Measurements from ENCODE around the gene DPH7. TPM values are rescaled to one million over a fixed set of nuclear protein-coding genes. Genes with fewer than 3 reads are reported as not detected.
"Not testable (repeated sequence)": the region's sequence is repeated elsewhere in the genome, so short reads cannot be mapped to it uniquely, and the experiment has no call there.

DPH7 gene
- total and polyA plus RNA-seq, 2 experiments from 2014 or later = 26.7 to 27.0 TPM

- no peak for DNase-seq
- in situ Hi-C loops (cut with MboI) = no loop called here
Observed at GRCh38 chr9:137515338-137515724, 63.4 kb downstream of the DPH7 start.

DNA sequence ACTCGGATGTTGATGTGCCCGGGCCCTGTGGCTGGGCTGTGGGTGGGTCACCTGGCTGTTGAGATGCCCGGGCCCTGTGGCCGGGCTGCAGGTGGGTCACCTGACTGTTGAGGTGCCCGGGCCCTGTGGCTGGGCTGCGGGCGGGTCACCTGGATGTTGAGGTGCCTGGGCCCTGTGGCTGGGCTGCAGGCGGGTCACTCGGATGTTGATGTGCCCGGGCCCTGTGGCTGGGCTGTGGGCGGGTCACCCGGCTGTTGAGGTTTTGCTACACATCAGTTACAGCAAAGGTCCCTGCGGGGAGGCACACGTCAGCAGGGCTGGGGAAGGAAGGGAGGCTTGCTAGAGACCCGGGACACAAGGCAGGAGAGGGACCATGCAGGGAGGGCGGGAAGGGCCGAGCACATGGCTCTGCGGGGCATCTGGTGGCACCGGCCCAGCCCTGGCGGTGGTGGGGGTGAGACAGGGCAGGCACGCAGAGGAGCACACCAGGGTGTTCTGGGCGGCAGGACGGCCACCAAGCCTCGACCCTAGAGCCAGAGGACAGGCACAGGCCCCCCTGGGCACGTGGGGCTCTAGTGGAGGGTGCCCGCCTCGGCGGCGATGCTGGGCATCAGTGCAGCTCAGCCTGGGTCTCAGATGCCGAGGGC lies 63.9 kb downstream of the DPH7 start:
- Histone ChIP-seq H3K9ac (no peak overlapping the region), H3F3A (ENCODE audit: insufficient read depth) (no peaks in the 10 kb centered on the region), H2AFZ (no peak overlapping the region), H3K9me3 (ENCODE audit: low read depth) (no peaks in the 10 kb centered on the region), H3K27ac (no peak overlapping the region), H3K36me3 (ENCODE audit: low read depth) (no peaks in the 10 kb centered on the region), H3K27me3 (replicated peaks; ENCODE audit: insufficient read depth) (no peaks in the 10 kb centered on the region), H3K4me3 (no peak overlapping the region), H4K20me1 (ENCODE audit: insufficient read depth) (no peaks in the 10 kb centered on the region), H3K4me1 (ENCODE audit: insufficient read depth) (no peaks in the 10 kb centered on the region), H3K79me2 (ENCODE audit: insufficient read depth) (no peaks in the 10 kb centered on the region), H3K9me2 (ENCODE audit: insufficient read depth) (no peaks in the 10 kb centered on the region), H3K4me2 (ENCODE audit: unreplicated experiment) (no peak overlapping the region)
- no peak for DNase-seq
- no peak for TF ChIP-seq EZH2 (IDR thresholded peaks at IDR 0.05; ENCODE audit: insufficient read depth, poor library complexity, severe bottlenecking)
- TF ChIP-seq EZH2phosphoT487 (IDR thresholded peaks at IDR 0.05; ENCODE audit: insufficient read depth, low read depth) = no peak
- in situ Hi-C loops (cut with MboI) = no loop called here
- WGBS, 2 experiments (ENCODE audit: low coverage in 1 of 2, low lambda C conversion rate in 2 of 2, missing lambda C conversion rate in 2 of 2) = 85 to 87% methylated on average over 14 to 28 of the region's 30 CpGs

More at GRCh38 chr9:137515338-137515724, 63.4 kb downstream of the DPH7 start:
- Histone ChIP-seq H3K36me3 (ENCODE audit: low read depth) (no peaks in the 10 kb centered on the region), H4K20me1 (ENCODE audit: insufficient read depth) (no peaks in the 10 kb centered on the region), H3F3A (ENCODE audit: insufficient read depth) (no peaks in the 10 kb centered on the region), H2AFZ (no peak overlapping the region), H3K27ac (no peak overlapping the region), H3K4me3 (no peak overlapping the region), H3K4me1 (ENCODE audit: insufficient read depth) (no peaks in the 10 kb centered on the region), H3K9me2 (ENCODE audit: insufficient read depth) (no peaks in the 10 kb centered on the region), H3K27me3 (replicated peaks; ENCODE audit: insufficient read depth) (no peaks in the 10 kb centered on the region), H3K79me2 (ENCODE audit: insufficient read depth) (no peaks in the 10 kb centered on the region), H3K9ac (no peak overlapping the region), H3K4me2 (ENCODE audit: unreplicated experiment) (no peak overlapping the region), H3K9me3 (ENCODE audit: low read depth) (no peaks in the 10 kb centered on the region)
- no peak for TF ChIP-seq EZH2phosphoT487 (IDR thresholded peaks at IDR 0.05; ENCODE audit: insufficient read depth, low read depth)
- no peak for TF ChIP-seq EZH2 (IDR thresholded peaks at IDR 0.05; ENCODE audit: insufficient read depth, poor library complexity, severe bottlenecking)
- 92 to 93% methylated on average over 16 to 21 of the region's 23 CpGs for WGBS, 2 experiments (ENCODE audit: low coverage in 1 of 2, low lambda C conversion rate in 2 of 2, missing lambda C conversion rate in 2 of 2)

DNA sequence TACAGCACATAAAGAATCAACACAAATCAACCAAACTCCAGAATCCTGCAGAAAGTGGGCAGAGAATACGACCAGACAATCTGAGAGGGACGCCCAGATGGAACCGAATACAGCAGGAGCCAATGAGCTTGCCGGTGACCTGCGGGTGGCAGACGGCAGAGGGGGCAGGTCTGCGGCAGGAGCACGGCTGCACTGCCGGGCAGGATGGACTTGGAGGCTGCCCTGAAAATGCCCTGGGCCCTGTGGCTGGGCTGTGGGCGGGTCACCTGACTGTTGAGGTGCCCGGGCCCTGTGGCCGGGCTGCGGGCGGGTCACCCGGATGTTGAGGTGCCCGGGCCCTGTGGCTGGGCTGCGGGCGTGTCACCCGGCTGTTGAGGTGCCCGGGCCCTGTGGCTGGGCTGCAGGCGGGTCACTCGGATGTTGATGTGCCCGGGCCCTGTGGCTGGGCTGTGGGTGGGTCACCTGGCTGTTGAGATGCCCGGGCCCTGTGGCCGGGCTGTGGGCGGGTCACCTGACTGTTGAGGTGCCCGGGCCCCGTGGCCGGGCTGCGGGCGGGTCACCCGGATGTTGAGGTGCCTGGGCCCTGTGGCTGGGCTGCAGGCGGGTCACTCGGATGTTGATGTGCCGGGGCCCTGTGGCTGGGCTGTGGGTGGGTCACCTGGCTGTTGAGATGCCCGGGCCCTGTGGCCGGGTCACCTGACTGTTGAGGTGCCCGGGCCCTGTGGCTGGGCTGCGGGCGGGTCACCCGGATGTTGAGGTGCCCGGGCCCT lies 64.7 kb downstream of the DPH7 start:
- H3K27me3 ChIP-seq (replicated peaks; ENCODE audit: insufficient read depth); H4K20me1 ChIP-seq (ENCODE audit: insufficient read depth); H3F3A ChIP-seq (ENCODE audit: insufficient read depth); H3K4me3 ChIP-seq; H3K4me1 ChIP-seq (ENCODE audit: insufficient read depth); in situ Hi-C loops (cut with MboI); H3K36me3 ChIP-seq (ENCODE audit: low read depth); H3K4me2 ChIP-seq (ENCODE audit: unreplicated experiment); H3K9me3 ChIP-seq (ENCODE audit: low read depth); H3K9ac ChIP-seq; H2AFZ ChIP-seq; H3K27ac ChIP-seq; H3K9me2 ChIP-seq (ENCODE audit: insufficient read depth); H3K79me2 ChIP-seq (ENCODE audit: insufficient read depth); DNase-seq: not testable (repeated sequence)
- WGBS, 2 experiments (ENCODE audit: low coverage in 1 of 2, low lambda C conversion rate in 2 of 2, missing lambda C conversion rate in 2 of 2) = 66 to 84% methylated on average over 18 to 42 of the region's 42 CpGs

GRCh38 chr9:137513136-137513535 lies 65.6 kb downstream of the DPH7 start:
- H3K4me1 ChIP-seq (ENCODE audit: insufficient read depth); H4K20me1 ChIP-seq (ENCODE audit: insufficient read depth); H3K79me2 ChIP-seq (ENCODE audit: insufficient read depth); H2AFZ ChIP-seq; H3K9me3 ChIP-seq (ENCODE audit: low read depth); H3K27me3 ChIP-seq (replicated peaks; ENCODE audit: insufficient read depth); H3K9ac ChIP-seq; H3K4me2 ChIP-seq (ENCODE audit: unreplicated experiment); H3K9me2 ChIP-seq (ENCODE audit: insufficient read depth); H3K36me3 ChIP-seq (ENCODE audit: low read depth); H3F3A ChIP-seq (ENCODE audit: insufficient read depth); in situ Hi-C loops (cut with MboI); H3K4me3 ChIP-seq; DNase-seq; H3K27ac ChIP-seq: not testable (repeated sequence)
- 84 to 89% methylated on average over 5 of the region's 5 CpGs for WGBS, 2 experiments (ENCODE audit: low coverage in 1 of 2, low lambda C conversion rate in 2 of 2, missing lambda C conversion rate in 2 of 2)
